Activated T-helper 2 cell treated with anti-CD3 and anti-CD28 coated beads, Interferon-gamma antibody, Interleukin-2, Interleukin-4, amounts not matched to agents 10 μg/mL and 5 μg/mL and 100 μg/mL, durations not matched to agents 14 hours and 24 hours and 36 hours (primary cell): Measurements from ENCODE around the gene KRTAP4-16. TPM values are rescaled to one million over a fixed set of nuclear protein-coding genes. Genes with fewer than 3 reads are reported as not detected.
"Not testable (repeated sequence)": the region's sequence is repeated elsewhere in the genome, so short reads cannot be mapped to it uniquely, and the experiment has no call there.

Source experiments
- DNase-seq: peaks from one replicate; pipeline ENCODE4 v3.0.0; 2021; ENCODE audit warnings: low spot score
- H3K27ac Mint-ChIP-seq: one replicate; pipeline ENCODE4 v1.8.0; 2021; ENCODE audit warnings: mixed read lengths
- H3K27me3 Mint-ChIP-seq: one replicate; pipeline ENCODE4 v1.8.0; 2021; ENCODE audit warnings: low read depth, mixed read lengths
- H3K36me3 Mint-ChIP-seq: one replicate; pipeline ENCODE4 v1.8.0; 2021; ENCODE audit warnings: low read depth, mixed read lengths
- H3K4me1 Mint-ChIP-seq: one replicate; pipeline ENCODE4 v1.8.0; 2021; ENCODE audit warnings: low read depth, mixed read lengths
- H3K4me3 Mint-ChIP-seq: one replicate; pipeline ENCODE4 v1.8.0; 2021; ENCODE audit warnings: low read depth, mild to moderate bottlenecking, moderate library complexity, mixed read lengths
- H3K9me3 Mint-ChIP-seq: one replicate; pipeline ENCODE4 v1.8.0; 2021; ENCODE audit warnings: mixed read lengths
- intact Hi-C: fragments of 100-400 bp; cut with micrococcal nuclease; formaldehyde crosslinking; loops from one replicate; pipeline ENCODE4 v1.15.1; 2023
- total RNA-seq: library from RNA; stranded (reverse); gene quantifications from 2 replicates; pipeline ENCODE4 v1.2.3, GENCODE V29; 2022

The KRTAP4-16 gene
- total RNA-seq, 1 donor from 2014 or later, result not detected

- H3K9me3 Mint-ChIP-seq, H3K4me3 Mint-ChIP-seq, H3K36me3 Mint-ChIP-seq, DNase-seq, H3K27ac Mint-ChIP-seq, intact Hi-C loops, H3K4me1 Mint-ChIP-seq: not testable (repeated sequence)
- peaks cover 35% of the 10 kb centered on the region for H3K27me3 Mint-ChIP-seq
Measured at GRCh38 chr17:41059276-41060051, 42.5 kb downstream of the KRTAP4-16 start.

DNA sequence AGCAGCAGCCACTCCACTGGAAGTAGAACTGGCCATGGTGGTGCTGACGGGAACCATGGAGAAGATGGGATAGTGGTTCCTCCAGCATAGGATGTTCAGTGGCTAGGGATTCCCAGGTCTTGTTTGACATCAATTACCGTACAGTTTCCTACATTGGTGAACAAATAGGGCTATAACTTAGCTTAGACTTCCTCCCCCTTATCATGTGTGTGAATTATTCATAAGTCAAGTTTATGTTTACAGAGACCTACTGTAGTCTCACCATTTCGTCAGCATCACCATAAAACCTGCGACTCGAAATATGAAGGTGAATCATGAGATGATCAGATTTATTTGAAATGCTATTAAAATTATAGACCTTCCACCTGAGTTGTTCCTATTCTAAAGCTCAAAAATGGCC is 43.3 kb downstream of the KRTAP4-16 start:
- Mint-ChIP-seq H3K9me3 (peaks cover 5% of the 10 kb centered on the region), H3K4me3 (no peak overlapping the region), H3K4me1 (no peaks in the 10 kb centered on the region), H3K27me3 (peaks cover 34% of the 10 kb centered on the region), H3K27ac (no peak overlapping the region), H3K36me3 (no peaks in the 10 kb centered on the region)
- intact Hi-C loops, result no loop called here
- no peak for DNase-seq

DNA sequence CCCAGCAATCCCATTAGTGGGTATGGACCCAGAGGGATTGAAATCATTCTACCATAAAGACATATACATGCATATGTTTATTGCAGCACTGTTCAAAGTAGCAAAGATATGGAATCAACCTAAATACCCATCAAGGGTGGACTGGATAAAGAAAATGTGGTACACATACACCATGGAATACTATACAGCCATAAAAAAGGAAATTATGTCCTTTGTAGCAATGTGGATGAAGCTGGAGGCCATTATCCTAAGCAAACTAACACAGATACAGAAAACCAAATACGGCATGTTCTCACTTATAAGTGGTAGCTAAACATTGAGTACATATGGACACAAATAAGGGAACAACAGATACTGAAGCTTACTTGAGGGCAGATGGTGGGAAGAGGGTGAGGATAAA is 44.5 kb downstream of the KRTAP4-16 start:
- intact Hi-C loops, result no loop called here
- peaks cover 32% of the 10 kb centered on the region for H3K27me3 Mint-ChIP-seq
- no peaks in the 10 kb centered on the region for H3K36me3 Mint-ChIP-seq

DNA sequence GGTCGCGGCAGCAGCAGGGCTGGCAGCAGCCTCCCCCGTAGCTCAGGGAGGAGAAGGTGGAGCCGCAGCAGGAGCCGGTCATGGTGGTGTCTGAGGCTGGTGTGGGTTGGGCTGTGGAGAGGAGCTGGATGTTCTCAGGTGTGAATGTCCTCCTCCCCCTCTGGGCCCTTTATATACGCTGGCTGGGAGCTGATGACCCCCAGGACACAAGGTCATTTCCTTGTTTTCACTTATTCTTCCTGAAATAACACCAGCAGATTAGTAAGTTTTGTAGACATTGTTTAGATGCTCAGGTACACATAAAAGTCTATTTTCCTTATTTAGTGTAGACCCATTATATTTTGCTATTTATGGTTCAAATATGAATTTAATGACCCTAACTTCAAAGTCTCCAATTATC is 46.9 kb downstream of the KRTAP4-16 start, which contains the start of gene KRTAP2-2:
TSS of gene KRTAP2-2 (minus strand) at position 101 of the 400 bp plus-strand sequence. CDS start at position 82, 19 bp downstream.
- DNase-seq, H3K36me3 Mint-ChIP-seq, intact Hi-C loops, H3K4me1 Mint-ChIP-seq, H3K9me3 Mint-ChIP-seq, H3K4me3 Mint-ChIP-seq, H3K27ac Mint-ChIP-seq: not testable (repeated sequence)
- H3K27me3 Mint-ChIP-seq, result peaks cover 22% of the 10 kb centered on the region

More for the DNA sequence above, 44.5 kb downstream of the KRTAP4-16 start:
- Mint-ChIP-seq H3K27ac (no peak overlapping the region), H3K4me3 (no peak overlapping the region), H3K4me1 (no peaks in the 10 kb centered on the region), H3K9me3 (peaks cover 5% of the 10 kb centered on the region)
- DNase-seq, result no peak

- H3K9me3 Mint-ChIP-seq, H3K36me3 Mint-ChIP-seq, intact Hi-C loops, H3K27ac Mint-ChIP-seq, DNase-seq, H3K4me3 Mint-ChIP-seq, H3K4me1 Mint-ChIP-seq: not testable (repeated sequence)
- peaks cover 23% of the 10 kb centered on the region for H3K27me3 Mint-ChIP-seq
Measured at GRCh38 chr17:41054556-41054955, 47.5 kb downstream of the KRTAP4-16 start.

DNA sequence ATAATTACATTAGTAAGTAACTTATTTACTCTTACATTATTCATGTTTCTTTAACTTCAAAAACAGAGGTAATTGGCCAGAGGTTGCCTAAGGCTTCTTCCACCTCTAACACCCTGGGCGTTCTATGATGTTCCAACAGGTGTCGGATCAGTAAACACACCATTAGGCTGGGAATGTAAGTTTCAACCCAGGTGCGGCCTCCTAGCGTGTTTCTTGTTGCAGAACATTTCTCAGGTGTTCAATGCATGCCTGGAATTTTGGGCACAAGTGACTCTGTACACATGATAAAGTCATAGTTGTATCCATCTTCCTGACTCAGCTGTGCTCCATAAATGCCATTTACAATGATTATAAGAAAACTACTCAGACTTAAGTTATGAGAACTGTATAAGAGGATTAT is 48.0 kb downstream of the KRTAP4-16 start:
- Mint-ChIP-seq H3K27me3 (peaks cover 19% of the 10 kb centered on the region), H3K4me1 (no peaks in the 10 kb centered on the region), H3K9me3 (peaks cover 5% of the 10 kb centered on the region), H3K27ac (no peak overlapping the region), H3K4me3 (no peak overlapping the region), H3K36me3 (no peaks in the 10 kb centered on the region)
- intact Hi-C loops, result no loop called here
- no peak for DNase-seq

- intact Hi-C loops, result no loop called here
- no peak overlapping the region for H3K27ac Mint-ChIP-seq
- DNase-seq, result no peak
- H3K4me3 Mint-ChIP-seq, result no peak overlapping the region
- H3K27me3 Mint-ChIP-seq, result peaks cover 13% of the 10 kb centered on the region
- H3K36me3 Mint-ChIP-seq, result no peaks in the 10 kb centered on the region
- H3K9me3 Mint-ChIP-seq, result peaks cover 3% of the 10 kb centered on the region
- H3K4me1 Mint-ChIP-seq, result no peaks in the 10 kb centered on the region
Measured at GRCh38 chr17:41052566-41052965, 49.4 kb downstream of the KRTAP4-16 start.

Other genes starting within 250 kb of the KRTAP4-16 start
- gene KRT12, start 235.0 kb downstream of the KRTAP4-16 start, total RNA-seq, result not detected in 2 replicates
- gene KRT20, start 217.0 kb downstream of the KRTAP4-16 start, total RNA-seq, result not detected in 2 replicates
- not detected in 2 replicates for gene KRT23, start 164.6 kb downstream of the KRTAP4-16 start, total RNA-seq
- gene KRT39, start 135.3 kb downstream of the KRTAP4-16 start, total RNA-seq, result not detected in 2 replicates
- gene KRT40, start 117.9 kb downstream of the KRTAP4-16 start, total RNA-seq, result not detected in 2 replicates
- gene KRTAP3-3, start 108.0 kb downstream of the KRTAP4-16 start, total RNA-seq, result not detected in 2 replicates
- not detected in 2 replicates for gene KRTAP3-2, start 102.3 kb downstream of the KRTAP4-16 start, total RNA-seq
- not detected in 2 replicates for gene KRTAP3-1, start 93.1 kb downstream of the KRTAP4-16 start, total RNA-seq
- not detected in 2 replicates for gene KRTAP1-5, start 75.0 kb downstream of the KRTAP4-16 start, total RNA-seq
- gene KRTAP1-4, start 72.0 kb downstream of the KRTAP4-16 start, total RNA-seq, result not detected in 2 replicates
- gene KRTAP1-3, start 67.3 kb downstream of the KRTAP4-16 start, total RNA-seq, result not detected in 2 replicates
- not detected in 2 replicates for gene KRTAP1-1, start 60.8 kb downstream of the KRTAP4-16 start, total RNA-seq
- gene KRTAP2-1, start 54.9 kb downstream of the KRTAP4-16 start, total RNA-seq, result not detected in 2 replicates
- gene KRTAP2-2, start 47.0 kb downstream of the KRTAP4-16 start, total RNA-seq, result not detected in 2 replicates
- gene KRTAP2-3, start 42.1 kb downstream of the KRTAP4-16 start, total RNA-seq, result not detected in 2 replicates
- not detected in 2 replicates for gene KRTAP2-4, start 36.3 kb downstream of the KRTAP4-16 start, total RNA-seq
- not detected in 2 replicates for gene KRTAP4-7, start 18.1 kb downstream of the KRTAP4-16 start, total RNA-seq
- gene KRTAP4-8, start 4.1 kb downstream of the KRTAP4-16 start, total RNA-seq, result not detected in 2 replicates
- gene KRTAP4-9, start 3.2 kb upstream of the KRTAP4-16 start, total RNA-seq, result not detected in 2 replicates
- gene KRTAP4-11, start 16.2 kb upstream of the KRTAP4-16 start, total RNA-seq, result not detected in 2 replicates
- not detected in 2 replicates for gene KRTAP4-12, start 22.0 kb upstream of the KRTAP4-16 start, total RNA-seq
- gene KRTAP4-6, start 38.3 kb upstream of the KRTAP4-16 start, total RNA-seq, result not detected in 2 replicates
- not detected in 2 replicates for gene KRTAP4-5, start 47.6 kb upstream of the KRTAP4-16 start, total RNA-seq
- not detected in 2 replicates for gene KRTAP4-4, start 58.5 kb upstream of the KRTAP4-16 start, total RNA-seq
- gene KRTAP4-3, start 66.0 kb upstream of the KRTAP4-16 start, total RNA-seq, result not detected in 2 replicates
- not detected in 2 replicates for gene KRTAP4-2, start 76.0 kb upstream of the KRTAP4-16 start, total RNA-seq
- gene KRTAP4-1, start 82.7 kb upstream of the KRTAP4-16 start, total RNA-seq, result not detected in 2 replicates
- not detected in 2 replicates for gene KRTAP9-1, start 87.7 kb upstream of the KRTAP4-16 start, total RNA-seq
- not detected in 2 replicates for gene KRTAP9-2, start 124.4 kb upstream of the KRTAP4-16 start, total RNA-seq
- gene KRTAP9-3, start 130.2 kb upstream of the KRTAP4-16 start, total RNA-seq, result not detected in 2 replicates
- not detected in 2 replicates for gene KRTAP9-8, start 135.8 kb upstream of the KRTAP4-16 start, total RNA-seq
- not detected in 2 replicates for gene KRTAP9-4, start 147.5 kb upstream of the KRTAP4-16 start, total RNA-seq
- not detected in 2 replicates for gene KRTAP9-9, start 153.2 kb upstream of the KRTAP4-16 start, total RNA-seq
- not detected in 2 replicates for gene KRTAP9-6, start 163.2 kb upstream of the KRTAP4-16 start, total RNA-seq
- not detected in 2 replicates for gene KRTAP9-7, start 173.5 kb upstream of the KRTAP4-16 start, total RNA-seq
- not detected in 2 replicates for gene KRTAP29-1, start 200.6 kb upstream of the KRTAP4-16 start, total RNA-seq
- gene KRTAP16-1, start 207.1 kb upstream of the KRTAP4-16 start, total RNA-seq, result not detected in 2 replicates
- gene KRTAP17-1, start 213.5 kb upstream of the KRTAP4-16 start, total RNA-seq, result not detected in 2 replicates
- not detected in 2 replicates for gene KRT33A, start 248.6 kb upstream of the KRTAP4-16 start, total RNA-seq